ENCODE data around the gene SPAG9. TPM values are rescaled to one million over a fixed set of nuclear protein-coding genes. Genes with fewer than 3 reads are reported as not detected.
A peak's percentile ranks its signal among the peaks of the same experiment; 100 is the strongest.

Gene SPAG9
- total and polyA plus RNA-seq, 2 experiments from 2014 or later = 13.7 to 45.0 TPM

DNA sequence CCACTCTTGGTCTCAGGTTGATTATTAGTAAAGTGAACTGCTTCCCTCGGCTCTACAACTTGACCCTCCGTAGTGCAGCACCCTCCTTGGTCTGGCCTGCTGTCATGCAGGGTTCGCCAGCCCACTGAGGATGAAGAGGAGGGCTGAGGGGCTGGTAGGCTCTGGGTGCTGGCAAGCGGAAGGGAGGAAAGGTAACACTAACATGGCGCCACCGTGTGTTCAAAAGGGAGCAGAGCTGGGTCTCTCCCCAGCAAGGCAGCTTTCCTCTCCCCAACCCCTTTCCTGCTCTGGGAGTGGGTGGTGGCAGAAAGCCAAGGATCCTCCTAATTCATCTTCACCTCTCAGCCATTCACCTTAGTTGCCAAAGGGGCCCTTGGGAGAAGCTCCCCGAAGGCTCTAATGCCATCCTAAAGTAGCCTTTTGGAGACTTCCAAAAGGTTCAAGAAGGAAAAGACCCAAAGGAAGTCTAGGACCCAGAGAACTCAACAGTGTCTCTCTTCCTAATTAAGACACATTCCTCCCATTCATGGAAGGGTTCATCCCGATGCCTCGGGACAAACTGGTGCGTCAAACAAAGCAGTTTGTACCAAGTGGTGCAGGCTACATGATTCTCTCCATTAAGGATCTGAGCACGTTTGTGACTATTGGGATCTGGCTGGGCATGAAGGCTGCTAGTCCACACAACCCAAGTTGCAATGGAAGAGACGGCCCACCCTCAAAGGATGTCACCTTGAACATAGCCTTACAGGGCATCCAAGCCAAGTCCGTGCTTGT lies 163.7 kb downstream of the SPAG9 start:
- no peak for TF ChIP-seq STAT1 (IDR thresholded peaks at IDR 0.05; ENCODE audit: unreplicated experiment)
- TF ChIP-seq, protein P1, sequence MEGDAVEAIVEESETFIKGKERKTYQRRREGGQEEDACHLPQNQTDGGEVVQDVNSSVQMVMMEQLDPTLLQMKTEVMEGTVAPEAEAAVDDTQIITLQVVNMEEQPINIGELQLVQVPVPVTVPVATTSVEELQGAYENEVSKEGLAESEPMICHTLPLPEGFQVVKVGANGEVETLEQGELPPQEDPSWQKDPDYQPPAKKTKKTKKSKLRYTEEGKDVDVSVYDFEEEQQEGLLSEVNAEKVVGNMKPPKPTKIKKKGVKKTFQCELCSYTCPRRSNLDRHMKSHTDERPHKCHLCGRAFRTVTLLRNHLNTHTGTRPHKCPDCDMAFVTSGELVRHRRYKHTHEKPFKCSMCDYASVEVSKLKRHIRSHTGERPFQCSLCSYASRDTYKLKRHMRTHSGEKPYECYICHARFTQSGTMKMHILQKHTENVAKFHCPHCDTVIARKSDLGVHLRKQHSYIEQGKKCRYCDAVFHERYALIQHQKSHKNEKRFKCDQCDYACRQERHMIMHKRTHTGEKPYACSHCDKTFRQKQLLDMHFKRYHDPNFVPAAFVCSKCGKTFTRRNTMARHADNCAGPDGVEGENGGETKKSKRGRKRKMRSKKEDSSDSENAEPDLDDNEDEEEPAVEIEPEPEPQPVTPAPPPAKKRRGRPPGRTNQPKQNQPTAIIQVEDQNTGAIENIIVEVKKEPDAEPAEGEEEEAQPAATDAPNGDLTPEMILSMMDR (conservative IDR thresholded peaks at IDR 0.05; ENCODE audit: low read depth in 2 of 2) = peak; percentile 78 to 92
- H3F3A ChIP-seq (replicated peaks; ENCODE audit: low read depth) = no peaks in the 10 kb centered on the region
- H3K4me2 ChIP-seq = no peak overlapping the region
- peaks cover 21% of the 10 kb centered on the region for H3K4me1 ChIP-seq (ENCODE audit: insufficient read depth)
- no peak overlapping the region for H2AFZ ChIP-seq
- H3K4me3 ChIP-seq = no peak overlapping the region
- H3K4me3 Mint-ChIP-seq = no peak overlapping the region
- no peaks in the 10 kb centered on the region for H3K36me3 Mint-ChIP-seq (ENCODE audit: low read depth)
- H3K79me2 ChIP-seq (replicated peaks; ENCODE audit: insufficient read depth) = no peaks in the 10 kb centered on the region
- ATAC-seq (peak; percentile 89), DNase-seq (ENCODE audit: low spot score) (peak; percentile 89)
- no peaks in the 10 kb centered on the region for H3K9me2 ChIP-seq (ENCODE audit: insufficient read depth)
- no peaks in the 10 kb centered on the region for H3K27me3 ChIP-seq (ENCODE audit: insufficient read depth)
- no peaks in the 10 kb centered on the region for H3K36me3 ChIP-seq (ENCODE audit: insufficient read depth)
- peaks cover 29% of the 10 kb centered on the region for H3K4me1 Mint-ChIP-seq
- peaks cover 1% of the 10 kb centered on the region for H3K27me3 Mint-ChIP-seq (ENCODE audit: insufficient read depth, low read depth, poor library complexity)
- peak overlapping the region; percentile 61; the same call in 1 of the 2 replicates for H3K27ac ChIP-seq (ENCODE audit: low read depth)
- no peaks in the 10 kb centered on the region for H4K20me1 ChIP-seq (replicated peaks; ENCODE audit: insufficient read depth)
- H3K9me3 Mint-ChIP-seq = no peaks in the 10 kb centered on the region
- peak overlapping the region; percentile 21; the same call in 1 of the 2 replicates for H3K27ac Mint-ChIP-seq

DNA sequence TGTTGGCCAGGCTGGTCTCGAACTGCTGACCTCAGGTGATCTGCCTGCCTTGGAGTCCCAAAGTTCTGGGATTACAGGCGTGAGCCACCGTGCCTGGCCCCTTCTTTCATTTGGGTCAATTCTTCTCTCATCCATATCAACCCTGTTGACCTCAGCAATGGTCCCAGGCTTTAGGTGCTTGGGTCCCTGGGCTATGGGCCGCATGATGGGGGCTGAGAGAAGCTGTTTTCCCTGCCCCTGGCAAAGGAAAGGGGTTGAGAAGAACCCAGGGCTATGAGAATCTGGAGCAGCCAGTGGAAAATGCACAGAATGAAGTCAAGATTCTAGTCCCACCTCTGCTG lies 164.3 kb downstream of the SPAG9 start:
- Histone ChIP-seq H3K27ac (ENCODE audit: low read depth) (no peak overlapping the region), H2AFZ (no peak overlapping the region), H3K9me2 (ENCODE audit: insufficient read depth) (no peaks in the 10 kb centered on the region), H3K4me1 (ENCODE audit: insufficient read depth) (peaks cover 21% of the 10 kb centered on the region), H3F3A (replicated peaks; ENCODE audit: low read depth) (no peaks in the 10 kb centered on the region), H3K27me3 (ENCODE audit: insufficient read depth) (no peaks in the 10 kb centered on the region), H3K4me3 (no peak overlapping the region), H3K4me2 (no peak overlapping the region), H3K36me3 (ENCODE audit: insufficient read depth) (no peaks in the 10 kb centered on the region), H3K79me2 (replicated peaks; ENCODE audit: insufficient read depth) (no peaks in the 10 kb centered on the region), H4K20me1 (replicated peaks; ENCODE audit: insufficient read depth) (no peaks in the 10 kb centered on the region)
- TF ChIP-seq, protein P1 (conservative IDR thresholded peaks at IDR 0.05; ENCODE audit: low read depth in 2 of 2) = no peak
- no peak for TF ChIP-seq STAT1 (IDR thresholded peaks at IDR 0.05; ENCODE audit: unreplicated experiment)
- no peak overlapping the region for H3K27ac Mint-ChIP-seq
- ATAC-seq (no peak), DNase-seq (ENCODE audit: low spot score) (no peak)
- no peaks in the 10 kb centered on the region for H3K36me3 Mint-ChIP-seq (ENCODE audit: low read depth)
- no peaks in the 10 kb centered on the region for H3K9me3 Mint-ChIP-seq
- peaks cover 1% of the 10 kb centered on the region for H3K27me3 Mint-ChIP-seq (ENCODE audit: insufficient read depth, low read depth, poor library complexity)
- H3K4me3 Mint-ChIP-seq = no peak overlapping the region
- H3K4me1 Mint-ChIP-seq = peaks cover 29% of the 10 kb centered on the region

DNA sequence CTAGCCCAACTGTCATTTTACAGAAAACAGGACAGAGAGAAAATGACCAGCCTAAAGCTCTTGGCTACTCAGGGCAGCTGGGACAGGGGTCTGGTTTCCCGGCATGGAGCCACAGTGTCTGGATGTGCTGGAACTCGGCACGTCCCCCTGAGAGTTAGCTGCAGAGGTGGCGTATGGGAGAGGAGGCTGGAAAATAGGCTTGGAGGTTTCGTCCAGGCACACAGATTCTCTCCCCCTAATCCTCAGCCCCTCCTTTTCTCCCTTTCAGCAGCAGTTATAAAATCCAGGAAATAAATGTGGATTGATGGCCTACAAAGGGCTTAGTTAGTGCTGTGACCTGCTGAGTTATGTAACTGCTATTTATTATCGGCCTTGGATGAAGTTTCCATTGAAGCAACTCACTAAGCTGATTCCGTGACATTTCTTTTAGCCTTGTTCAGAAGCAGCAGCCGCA lies 165.0 kb downstream of the SPAG9 start:
- peaks cover 1% of the 10 kb centered on the region for H3K27me3 Mint-ChIP-seq (ENCODE audit: insufficient read depth, low read depth, poor library complexity)
- Histone ChIP-seq H3K9me2 (ENCODE audit: insufficient read depth) (no peaks in the 10 kb centered on the region), H3K79me2 (replicated peaks; ENCODE audit: insufficient read depth) (no peaks in the 10 kb centered on the region), H3K27me3 (ENCODE audit: insufficient read depth) (no peaks in the 10 kb centered on the region), H2AFZ (no peak overlapping the region), H3K4me2 (no peak overlapping the region), H3F3A (replicated peaks; ENCODE audit: low read depth) (no peaks in the 10 kb centered on the region), H3K4me3 (no peak overlapping the region), H3K27ac (ENCODE audit: low read depth) (0 out of 2 replicates have a peak overlapping the region, but pooled peaks have one; percentile 32), H4K20me1 (replicated peaks; ENCODE audit: insufficient read depth) (no peaks in the 10 kb centered on the region), H3K36me3 (ENCODE audit: insufficient read depth) (no peaks in the 10 kb centered on the region), H3K4me1 (ENCODE audit: insufficient read depth) (peaks cover 25% of the 10 kb centered on the region)
- no peaks in the 10 kb centered on the region for H3K36me3 Mint-ChIP-seq (ENCODE audit: low read depth)
- no peak for DNase-seq (ENCODE audit: low spot score)
- no peak overlapping the region for H3K4me3 Mint-ChIP-seq
- no peak overlapping the region for H3K27ac Mint-ChIP-seq
- no peak for ATAC-seq
- H3K9me3 Mint-ChIP-seq = no peaks in the 10 kb centered on the region
- peaks cover 32% of the 10 kb centered on the region for H3K4me1 Mint-ChIP-seq
- TF ChIP-seq, protein P2, sequence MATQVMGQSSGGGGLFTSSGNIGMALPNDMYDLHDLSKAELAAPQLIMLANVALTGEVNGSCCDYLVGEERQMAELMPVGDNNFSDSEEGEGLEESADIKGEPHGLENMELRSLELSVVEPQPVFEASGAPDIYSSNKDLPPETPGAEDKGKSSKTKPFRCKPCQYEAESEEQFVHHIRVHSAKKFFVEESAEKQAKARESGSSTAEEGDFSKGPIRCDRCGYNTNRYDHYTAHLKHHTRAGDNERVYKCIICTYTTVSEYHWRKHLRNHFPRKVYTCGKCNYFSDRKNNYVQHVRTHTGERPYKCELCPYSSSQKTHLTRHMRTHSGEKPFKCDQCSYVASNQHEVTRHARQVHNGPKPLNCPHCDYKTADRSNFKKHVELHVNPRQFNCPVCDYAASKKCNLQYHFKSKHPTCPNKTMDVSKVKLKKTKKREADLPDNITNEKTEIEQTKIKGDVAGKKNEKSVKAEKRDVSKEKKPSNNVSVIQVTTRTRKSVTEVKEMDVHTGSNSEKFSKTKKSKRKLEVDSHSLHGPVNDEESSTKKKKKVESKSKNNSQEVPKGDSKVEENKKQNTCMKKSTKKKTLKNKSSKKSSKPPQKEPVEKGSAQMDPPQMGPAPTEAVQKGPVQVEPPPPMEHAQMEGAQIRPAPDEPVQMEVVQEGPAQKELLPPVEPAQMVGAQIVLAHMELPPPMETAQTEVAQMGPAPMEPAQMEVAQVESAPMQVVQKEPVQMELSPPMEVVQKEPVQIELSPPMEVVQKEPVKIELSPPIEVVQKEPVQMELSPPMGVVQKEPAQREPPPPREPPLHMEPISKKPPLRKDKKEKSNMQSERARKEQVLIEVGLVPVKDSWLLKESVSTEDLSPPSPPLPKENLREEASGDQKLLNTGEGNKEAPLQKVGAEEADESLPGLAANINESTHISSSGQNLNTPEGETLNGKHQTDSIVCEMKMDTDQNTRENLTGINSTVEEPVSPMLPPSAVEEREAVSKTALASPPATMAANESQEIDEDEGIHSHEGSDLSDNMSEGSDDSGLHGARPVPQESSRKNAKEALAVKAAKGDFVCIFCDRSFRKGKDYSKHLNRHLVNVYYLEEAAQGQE (IDR thresholded peaks at IDR 0.05; ENCODE audit: unreplicated experiment) = no peak
